ENCODE data around the gene BMP2K.
"Not testable (repeated sequence)": the region's sequence is repeated elsewhere in the genome, so short reads cannot be mapped to it uniquely, and the experiment has no call there.

Gene BMP2K

GRCh38 chr4:78788007-78788889 is 12.1 kb downstream of the BMP2K start:
- no peak for DNase-seq (ENCODE audit: low read depth in 2 of 3, low spot score in 2 of 3)

GRCh38 chr4:78795594-78796416 is 19.7 kb downstream of the BMP2K start:
- DNase-seq (ENCODE audit: low read depth in 2 of 3, low spot score in 2 of 3) = not testable (repeated sequence)

GRCh38 chr4:78796526-78796925 is 20.4 kb downstream of the BMP2K start:
- no peak for DNase-seq (ENCODE audit: low read depth in 2 of 3, low spot score in 2 of 3)

- no peak for DNase-seq (ENCODE audit: low read depth in 2 of 3, low spot score in 2 of 3)
These were observed 21.7 kb downstream of the BMP2K start for GRCh38 chr4:78797777-78798284.

- no peak for DNase-seq (ENCODE audit: low read depth in 2 of 3, low spot score in 2 of 3)
These were observed 23.7 kb downstream of the BMP2K start for GRCh38 chr4:78799551-78800495.

GRCh38 chr4:78800965-78801364 is 24.8 kb downstream of the BMP2K start:
- no peak for DNase-seq (ENCODE audit: low read depth in 2 of 3, low spot score in 2 of 3)

- no peak for DNase-seq (ENCODE audit: low read depth in 2 of 3, low spot score in 2 of 3)
These were observed 27.8 kb downstream of the BMP2K start for GRCh38 chr4:78803983-78804382.

GRCh38 chr4:78806943-78807460 is 30.9 kb downstream of the BMP2K start:
- DNase-seq (ENCODE audit: low read depth in 2 of 3, low spot score in 2 of 3) = no peak

- DNase-seq (ENCODE audit: low read depth in 2 of 3, low spot score in 2 of 3) = no peak
These were observed 33.1 kb downstream of the BMP2K start for GRCh38 chr4:78809295-78809694.

- DNase-seq (ENCODE audit: low read depth in 2 of 3, low spot score in 2 of 3) = no peak
These were observed 34.0 kb downstream of the BMP2K start for GRCh38 chr4:78809928-78810835.

GRCh38 chr4:78811034-78811433 is 34.9 kb downstream of the BMP2K start:
- no peak for DNase-seq (ENCODE audit: low read depth in 2 of 3, low spot score in 2 of 3)

- DNase-seq (ENCODE audit: low read depth in 2 of 3, low spot score in 2 of 3) = no peak
These were observed 42.5 kb downstream of the BMP2K start for GRCh38 chr4:78818530-78819079.

GRCh38 chr4:78824001-78824400 is 47.9 kb downstream of the BMP2K start:
- no peak for DNase-seq (ENCODE audit: low read depth in 2 of 3, low spot score in 2 of 3)

GRCh38 chr4:78827191-78827590 is 51.0 kb downstream of the BMP2K start:
- DNase-seq (ENCODE audit: low read depth in 2 of 3, low spot score in 2 of 3) = no peak

- no peak for DNase-seq (ENCODE audit: low read depth in 2 of 3, low spot score in 2 of 3)
These were observed 53.1 kb downstream of the BMP2K start for GRCh38 chr4:78829296-78829695.

- not testable (repeated sequence) for DNase-seq (ENCODE audit: low read depth in 2 of 3, low spot score in 2 of 3)
These were observed 63.5 kb downstream of the BMP2K start for GRCh38 chr4:78839676-78840075.

- DNase-seq (ENCODE audit: low read depth in 2 of 3, low spot score in 2 of 3) = not testable (repeated sequence)
These were observed 64.1 kb downstream of the BMP2K start for GRCh38 chr4:78840286-78840685.

- no peak for DNase-seq (ENCODE audit: low read depth in 2 of 3, low spot score in 2 of 3)
These were observed 69.3 kb downstream of the BMP2K start for GRCh38 chr4:78845472-78845871.

GRCh38 chr4:78846258-78846657 is 70.1 kb downstream of the BMP2K start:
- no peak for DNase-seq (ENCODE audit: low read depth in 2 of 3, low spot score in 2 of 3)

Measured in activated CD8-positive, alpha-beta memory T cell treated with anti-CD3 and anti-CD28 coated beads for 48 hours (primary cell).